Measurements from ENCODE around the gene ITPKB.

ITPKB gene

GRCh38 chr1:226596531-226597165, 142.4 kb downstream of the ITPKB start:
- H3K4me1 ChIP-seq (ENCODE audit: insufficient read depth, low read length), result no peaks in the 10 kb centered on the region
- H2AFZ ChIP-seq (ENCODE audit: low read depth, low read length), result no peak overlapping the region
- H3K27me3 ChIP-seq (ENCODE audit: insufficient read depth, low read length), result peaks cover 10% of the 10 kb centered on the region
- no peaks in the 10 kb centered on the region for H3K36me3 ChIP-seq (ENCODE audit: insufficient read depth, low read length)
- no peak overlapping the region for H3K4me3 ChIP-seq (ENCODE audit: low read length)
- no peaks in the 10 kb centered on the region for H3K9me3 ChIP-seq (ENCODE audit: low read length)

GRCh38 chr1:226593541-226593940, 145.5 kb downstream of the ITPKB start:
- no peak overlapping the region for H3K4me3 ChIP-seq (ENCODE audit: low read length)

GRCh38 chr1:226590614-226591013, 148.5 kb downstream of the ITPKB start:
- H3K36me3 ChIP-seq (ENCODE audit: insufficient read depth, low read length), result no peaks in the 10 kb centered on the region
- H3K4me3 ChIP-seq (ENCODE audit: low read length), result no peak overlapping the region
- no peak overlapping the region for H2AFZ ChIP-seq (ENCODE audit: low read depth, low read length)
- no peaks in the 10 kb centered on the region for H3K4me1 ChIP-seq (ENCODE audit: insufficient read depth, low read length)
- peaks cover 13% of the 10 kb centered on the region for H3K27me3 ChIP-seq (ENCODE audit: insufficient read depth, low read length)
- no peaks in the 10 kb centered on the region for H3K9me3 ChIP-seq (ENCODE audit: low read length)

More at GRCh38 chr1:226593541-226593940, 145.5 kb downstream of the ITPKB start:
- no peaks in the 10 kb centered on the region for H3K4me1 ChIP-seq (ENCODE audit: insufficient read depth, low read length)
- no peaks in the 10 kb centered on the region for H3K9me3 ChIP-seq (ENCODE audit: low read length)
- peaks cover 13% of the 10 kb centered on the region for H3K27me3 ChIP-seq (ENCODE audit: insufficient read depth, low read length)
- H2AFZ ChIP-seq (ENCODE audit: low read depth, low read length), result no peak overlapping the region
- no peaks in the 10 kb centered on the region for H3K36me3 ChIP-seq (ENCODE audit: insufficient read depth, low read length)

GRCh38 chr1:226589008-226589733, 149.9 kb downstream of the ITPKB start:
- Histone ChIP-seq H3K4me3 (ENCODE audit: low read length) (no peak overlapping the region), H2AFZ (ENCODE audit: low read depth, low read length) (no peak overlapping the region), H3K27me3 (ENCODE audit: insufficient read depth, low read length) (peaks cover 10% of the 10 kb centered on the region), H3K4me1 (ENCODE audit: insufficient read depth, low read length) (no peaks in the 10 kb centered on the region), H3K9me3 (ENCODE audit: low read length) (no peaks in the 10 kb centered on the region), H3K36me3 (ENCODE audit: insufficient read depth, low read length) (no peaks in the 10 kb centered on the region)

- H3K27me3 ChIP-seq (ENCODE audit: insufficient read depth, low read length), result peaks cover 3% of the 10 kb centered on the region
- no peaks in the 10 kb centered on the region for H3K9me3 ChIP-seq (ENCODE audit: low read length)
- no peak overlapping the region for H2AFZ ChIP-seq (ENCODE audit: low read depth, low read length)
- no peaks in the 10 kb centered on the region for H3K36me3 ChIP-seq (ENCODE audit: insufficient read depth, low read length)
- no peaks in the 10 kb centered on the region for H3K4me1 ChIP-seq (ENCODE audit: insufficient read depth, low read length)
- H3K4me3 ChIP-seq (ENCODE audit: low read length), result no peak overlapping the region
These were observed 150.6 kb downstream of the ITPKB start for GRCh38 chr1:226588484-226588883.

- no peaks in the 10 kb centered on the region for H3K4me1 ChIP-seq (ENCODE audit: insufficient read depth, low read length)
- H3K36me3 ChIP-seq (ENCODE audit: insufficient read depth, low read length), result no peaks in the 10 kb centered on the region
- no peak overlapping the region for H2AFZ ChIP-seq (ENCODE audit: low read depth, low read length)
- no peak overlapping the region for H3K4me3 ChIP-seq (ENCODE audit: low read length)
- H3K9me3 ChIP-seq (ENCODE audit: low read length), result no peaks in the 10 kb centered on the region
- peaks cover 3% of the 10 kb centered on the region for H3K27me3 ChIP-seq (ENCODE audit: insufficient read depth, low read length)
These were observed 152.2 kb downstream of the ITPKB start for GRCh38 chr1:226586650-226587422.

GRCh38 chr1:226586116-226586515, 153.0 kb downstream of the ITPKB start:
- peaks cover 3% of the 10 kb centered on the region for H3K27me3 ChIP-seq (ENCODE audit: insufficient read depth, low read length)
- H3K4me1 ChIP-seq (ENCODE audit: insufficient read depth, low read length), result no peaks in the 10 kb centered on the region
- no peaks in the 10 kb centered on the region for H3K9me3 ChIP-seq (ENCODE audit: low read length)
- no peaks in the 10 kb centered on the region for H3K36me3 ChIP-seq (ENCODE audit: insufficient read depth, low read length)
- no peak overlapping the region for H2AFZ ChIP-seq (ENCODE audit: low read depth, low read length)
- no peak overlapping the region for H3K4me3 ChIP-seq (ENCODE audit: low read length)

GRCh38 chr1:226584164-226584563, 154.9 kb downstream of the ITPKB start:
- no peaks in the 10 kb centered on the region for H3K36me3 ChIP-seq (ENCODE audit: insufficient read depth, low read length)
- no peaks in the 10 kb centered on the region for H3K4me1 ChIP-seq (ENCODE audit: insufficient read depth, low read length)
- no peaks in the 10 kb centered on the region for H3K9me3 ChIP-seq (ENCODE audit: low read length)
- no peak overlapping the region for H3K4me3 ChIP-seq (ENCODE audit: low read length)
- no peak overlapping the region for H2AFZ ChIP-seq (ENCODE audit: low read depth, low read length)
- H3K27me3 ChIP-seq (ENCODE audit: insufficient read depth, low read length), result no peaks in the 10 kb centered on the region

- Histone ChIP-seq H3K4me1 (ENCODE audit: insufficient read depth, low read length) (peaks cover under 1% of the 10 kb centered on the region), H3K36me3 (ENCODE audit: insufficient read depth, low read length) (no peaks in the 10 kb centered on the region), H3K9me3 (ENCODE audit: low read length) (no peaks in the 10 kb centered on the region), H3K27me3 (ENCODE audit: insufficient read depth, low read length) (no peaks in the 10 kb centered on the region), H2AFZ (ENCODE audit: low read depth, low read length) (no peak overlapping the region), H3K4me3 (ENCODE audit: low read length) (no peak overlapping the region)
These were observed 156.1 kb downstream of the ITPKB start for GRCh38 chr1:226582966-226583365.
